ENCODE data around the gene MUC5AC. TPM values are rescaled to one million over a fixed set of nuclear protein-coding genes. Genes with fewer than 3 reads are reported as not detected.

MUC5AC gene
- total RNA-seq, 2 experiments from 2014 or later = not detected

DNA sequence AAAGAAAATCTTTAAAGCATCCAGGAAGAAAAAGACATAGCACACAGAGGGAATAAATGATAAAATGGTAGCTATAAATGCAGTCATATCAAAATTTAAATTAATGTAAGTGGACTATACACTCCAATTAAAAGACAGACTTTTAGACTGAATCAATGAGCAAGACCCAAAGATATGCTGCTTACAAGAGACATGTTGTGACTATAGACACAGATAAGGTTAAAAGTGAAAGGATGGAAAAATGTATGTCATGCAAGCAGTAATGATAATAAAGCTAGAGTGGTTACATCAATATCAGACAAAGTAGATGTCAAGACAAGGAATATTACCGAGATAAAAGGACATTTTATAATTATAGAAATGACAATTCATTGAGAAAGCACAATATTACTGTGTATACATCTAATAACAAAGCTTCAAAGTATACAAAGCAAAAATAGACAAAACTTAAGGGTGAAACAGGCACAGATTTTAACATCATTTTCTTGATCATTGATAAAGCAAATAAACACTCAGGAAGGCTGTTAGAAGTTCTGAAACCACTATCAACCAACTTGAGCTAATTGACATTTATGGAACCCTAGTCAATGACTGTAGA is 22.8 kb upstream of the MUC5AC start:
- H3K27ac Mint-ChIP-seq = no peak overlapping the region
- no peaks in the 10 kb centered on the region for H3K36me3 Mint-ChIP-seq (ENCODE audit: low read depth)
- CTCF ChIA-PET = no interaction called here
- intact Hi-C loops (cut with micrococcal nuclease) = no loop called here
- peaks cover 18% of the 10 kb centered on the region for H3K9me3 Mint-ChIP-seq
- TF ChIP-seq, protein P1, sequence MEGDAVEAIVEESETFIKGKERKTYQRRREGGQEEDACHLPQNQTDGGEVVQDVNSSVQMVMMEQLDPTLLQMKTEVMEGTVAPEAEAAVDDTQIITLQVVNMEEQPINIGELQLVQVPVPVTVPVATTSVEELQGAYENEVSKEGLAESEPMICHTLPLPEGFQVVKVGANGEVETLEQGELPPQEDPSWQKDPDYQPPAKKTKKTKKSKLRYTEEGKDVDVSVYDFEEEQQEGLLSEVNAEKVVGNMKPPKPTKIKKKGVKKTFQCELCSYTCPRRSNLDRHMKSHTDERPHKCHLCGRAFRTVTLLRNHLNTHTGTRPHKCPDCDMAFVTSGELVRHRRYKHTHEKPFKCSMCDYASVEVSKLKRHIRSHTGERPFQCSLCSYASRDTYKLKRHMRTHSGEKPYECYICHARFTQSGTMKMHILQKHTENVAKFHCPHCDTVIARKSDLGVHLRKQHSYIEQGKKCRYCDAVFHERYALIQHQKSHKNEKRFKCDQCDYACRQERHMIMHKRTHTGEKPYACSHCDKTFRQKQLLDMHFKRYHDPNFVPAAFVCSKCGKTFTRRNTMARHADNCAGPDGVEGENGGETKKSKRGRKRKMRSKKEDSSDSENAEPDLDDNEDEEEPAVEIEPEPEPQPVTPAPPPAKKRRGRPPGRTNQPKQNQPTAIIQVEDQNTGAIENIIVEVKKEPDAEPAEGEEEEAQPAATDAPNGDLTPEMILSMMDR (IDR thresholded peaks at IDR 0.05) = no peak
- DNase-seq = no peak
- POLR2A ChIA-PET = no interaction called here
- H3K4me1 Mint-ChIP-seq (ENCODE audit: low read depth) = no peaks in the 10 kb centered on the region
- peaks cover 16% of the 10 kb centered on the region for H3K27me3 Mint-ChIP-seq
- H3K4me3 Mint-ChIP-seq = no peak overlapping the region
- no peak for ATAC-seq

DNA sequence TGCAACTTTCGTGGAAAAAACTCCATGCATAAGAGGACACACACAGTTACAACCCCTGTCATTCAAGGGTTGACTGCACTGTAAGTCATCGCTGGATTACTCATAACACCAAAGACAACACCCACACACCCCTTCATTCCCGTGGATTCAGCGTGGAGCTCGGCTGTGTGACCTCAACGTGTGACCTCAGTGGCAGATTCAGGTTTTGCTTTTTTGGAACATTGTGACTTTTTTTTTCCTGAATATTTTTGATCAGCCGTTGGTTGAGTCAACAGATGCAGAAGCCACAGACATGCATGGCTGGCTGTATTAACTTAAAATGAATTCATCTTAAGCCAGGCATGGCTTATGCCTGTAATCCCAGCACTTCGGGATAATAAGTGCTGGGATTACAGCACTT is 19.7 kb upstream of the MUC5AC start:
- Mint-ChIP-seq H3K4me3 (no peak overlapping the region), H3K27me3 (peaks cover 20% of the 10 kb centered on the region), H3K27ac (no peak overlapping the region), H3K4me1 (ENCODE audit: low read depth) (no peaks in the 10 kb centered on the region), H3K9me3 (peaks cover 27% of the 10 kb centered on the region), H3K36me3 (ENCODE audit: low read depth) (no peaks in the 10 kb centered on the region)
- ChIA-PET POLR2A (no interaction called here), CTCF (no interaction called here)
- TF ChIP-seq, protein P1 (IDR thresholded peaks at IDR 0.05) = no peak
- intact Hi-C loops (cut with micrococcal nuclease) = no loop called here
- DNase-seq (no peak), ATAC-seq (no peak)

DNA sequence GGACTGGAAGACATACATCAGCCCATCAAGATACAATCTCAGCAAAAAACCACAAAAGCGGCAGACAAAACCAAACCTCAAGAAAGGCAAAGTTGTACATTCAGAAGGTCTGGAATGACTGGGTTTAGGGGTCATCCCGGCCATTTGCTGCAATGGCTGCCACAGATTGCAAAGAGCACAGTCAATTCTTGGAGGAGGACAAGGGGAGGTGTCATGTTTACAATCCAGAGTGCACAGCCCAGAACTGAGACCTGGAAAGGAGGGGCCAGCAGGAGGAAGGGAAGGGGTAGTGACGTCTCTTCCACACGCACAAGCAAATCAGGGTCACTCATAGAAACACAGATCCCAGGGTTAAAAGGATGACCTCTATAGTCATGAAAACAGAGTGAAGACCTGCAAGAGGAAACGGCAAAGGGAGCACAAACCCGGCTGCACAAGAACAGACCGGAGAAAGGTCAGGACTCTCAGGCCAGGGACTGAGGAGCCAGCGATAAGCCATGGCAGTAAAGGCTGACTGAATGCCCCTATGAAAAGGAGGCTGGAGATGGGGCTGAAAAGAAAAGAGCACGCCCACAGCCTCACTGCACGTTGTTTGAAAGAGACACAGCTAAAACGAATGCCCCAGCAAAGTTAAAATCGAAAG is 18.2 kb upstream of the MUC5AC start:
- intact Hi-C loops (cut with micrococcal nuclease) = no loop called here
- TF ChIP-seq, protein P1 (IDR thresholded peaks at IDR 0.05) = no peak
- ATAC-seq = no peak

DNA sequence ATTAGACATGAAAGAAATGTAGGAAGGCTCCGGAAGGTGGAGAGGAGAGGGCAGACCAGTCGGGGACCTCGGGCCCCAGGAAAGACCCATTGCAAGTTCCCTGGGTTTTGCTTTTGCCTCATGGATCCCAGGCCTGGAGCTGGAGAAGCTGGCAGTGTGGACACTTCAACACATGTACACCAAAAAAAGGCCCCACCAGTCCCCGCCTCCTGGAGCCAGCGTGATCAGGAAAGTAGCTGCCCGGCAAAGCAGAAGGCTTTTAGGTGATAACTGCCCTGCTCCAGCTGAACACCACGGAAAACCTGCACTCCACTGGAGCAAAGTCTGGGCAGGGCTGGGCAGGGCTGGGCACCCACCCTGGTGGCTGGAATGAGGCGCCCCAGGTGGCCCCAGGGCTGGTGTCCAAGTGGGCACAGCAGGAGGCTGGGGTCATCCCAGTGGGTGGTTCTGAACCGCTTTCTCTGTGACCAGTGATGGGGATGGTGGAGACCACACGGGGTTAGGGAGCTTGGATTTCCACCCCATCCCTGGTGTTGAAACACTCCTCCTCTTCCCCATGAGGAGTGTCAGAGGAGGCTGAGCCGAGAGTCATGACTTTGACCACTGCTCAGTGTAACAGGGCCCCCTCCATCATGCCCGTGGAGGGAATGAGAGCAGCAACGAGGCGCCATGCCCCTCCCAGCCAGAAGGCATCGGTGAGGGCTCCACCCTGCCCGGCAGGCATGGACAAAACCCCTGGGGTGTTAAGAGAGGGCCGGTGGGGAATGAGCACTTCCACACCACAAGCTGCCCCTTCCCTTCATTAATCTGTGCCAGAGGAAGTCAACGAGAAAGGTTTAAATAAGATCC is 16.9 kb upstream of the MUC5AC start:
- ChIA-PET POLR2A (no interaction called here), CTCF (no interaction called here)
- intact Hi-C loops (cut with micrococcal nuclease) = no loop called here
- ATAC-seq (no peak), DNase-seq (no peak)
- Mint-ChIP-seq H3K9me3 (peaks cover 22% of the 10 kb centered on the region), H3K4me3 (no peak overlapping the region), H3K27ac (no peak overlapping the region), H3K36me3 (ENCODE audit: low read depth) (no peaks in the 10 kb centered on the region), H3K4me1 (ENCODE audit: low read depth) (no peaks in the 10 kb centered on the region), H3K27me3 (peaks cover 11% of the 10 kb centered on the region)
- TF ChIP-seq, protein P1 (IDR thresholded peaks at IDR 0.05) = no peak

More for the DNA sequence above, 18.2 kb upstream of the MUC5AC start:
- Mint-ChIP-seq H3K4me3 (no peak overlapping the region), H3K36me3 (ENCODE audit: low read depth) (no peaks in the 10 kb centered on the region), H3K27me3 (peaks cover 11% of the 10 kb centered on the region), H3K4me1 (ENCODE audit: low read depth) (no peaks in the 10 kb centered on the region), H3K9me3 (peaks cover 25% of the 10 kb centered on the region), H3K27ac (no peak overlapping the region)
- ChIA-PET CTCF (no interaction called here), POLR2A (no interaction called here)
- DNase-seq = no peak

DNA sequence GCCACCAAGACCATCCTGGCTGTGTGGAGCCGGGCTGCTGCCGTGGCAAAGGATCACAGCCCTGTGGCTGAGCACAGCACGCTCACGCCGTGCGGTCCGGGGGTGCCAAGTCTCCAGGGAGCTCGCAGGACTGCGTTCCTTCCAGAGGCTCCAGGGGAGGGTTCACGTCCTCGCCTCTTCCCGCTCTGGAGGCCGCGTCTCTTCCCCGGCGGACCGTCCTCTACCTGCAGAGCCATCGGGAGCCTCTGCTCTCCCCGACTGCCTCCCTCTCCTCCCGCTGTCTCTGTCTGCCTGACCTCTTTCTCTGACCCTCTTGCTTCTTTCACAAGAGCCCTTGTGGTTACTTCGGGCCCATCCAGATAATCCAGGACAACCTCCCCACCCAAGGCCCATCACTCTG is 11.4 kb upstream of the MUC5AC start:
- Mint-ChIP-seq H3K4me3 (no peak overlapping the region), H3K27me3 (peaks cover 9% of the 10 kb centered on the region), H3K27ac (no peak overlapping the region), H3K36me3 (ENCODE audit: low read depth) (no peaks in the 10 kb centered on the region), H3K4me1 (ENCODE audit: low read depth) (no peaks in the 10 kb centered on the region), H3K9me3 (peaks cover 26% of the 10 kb centered on the region)
- DNase-seq = no peak
- TF ChIP-seq, protein P1 (IDR thresholded peaks at IDR 0.05) = no peak
- ChIA-PET CTCF (no interaction called here), POLR2A (no interaction called here)
- ATAC-seq = no peak
- intact Hi-C loops (cut with micrococcal nuclease) = no loop called here

Data from activated CD8-positive, alpha-beta T cell treated with anti-CD3 and anti-CD28 coated beads for 36 hours (primary cell).